SK-N-SH (cell line): ENCODE results near the gene MYOT. TPM values are rescaled to one million over a fixed set of nuclear protein-coding genes. Genes with fewer than 3 reads are reported as not detected.
A peak's percentile ranks its signal among the peaks of the same experiment; 100 is the strongest.

Experiments
- CTCF ChIA-PET: fragments of 300-600, 350-600 bp; formaldehyde crosslinking; extraction: SDS; loops from one replicate; lab custom pipeline; 2021; lab: Yijun Ruan, JAX
- POLR2A ChIA-PET: fragments of 350-600 bp; sonication (Branson Sonifier 250); formaldehyde crosslinking; extraction: SDS; loops from one replicate; lab custom pipeline; 2020; ENCODE audit warnings: antibody characterized with exemption, inconsistent platforms; lab: Yijun Ruan, JAX
- DNase-seq: peaks from one replicate; pipeline ENCODE4 v3.0.0; 2012
- H2AFZ ChIP-seq: fragments of 200-600 bp; sonication (generic); 2 replicates; pipeline ENCODE4 v1.8.1; 2016; ENCODE audit warnings: antibody characterized with exemption, mild to moderate bottlenecking, low read depth
- H3F3A ChIP-seq: fragments of 200-600 bp; sonication (generic); replicated peaks from 2 replicates; pipeline ENCODE3; 2016; ENCODE audit warnings: antibody characterized with exemption, mild to moderate bottlenecking; ENCODE audit not compliant: insufficient read depth
- H3K27ac ChIP-seq, 2 experiments: fragments of 200-500 bp in 1 of 2; fragments of 200-600 bp in 1 of 2; sonication (Bioruptor generic) in 1 of 2; sonication (generic), shearing (Covaris generic) in 1 of 2; 2 replicates each; pipeline versions ENCODE4 v1.5.1 to v1.6.1; 2014 to 2016; ENCODE audit warnings: low read depth in 2 of 2, inconsistent platforms in 1 of 2, low read length in 1 of 2, mild to moderate bottlenecking in 1 of 2, mixed read lengths in 1 of 2
- H3K27me3 ChIP-seq: fragments of 200-600 bp; sonication (generic), shearing (Covaris generic); 2 replicates; pipeline ENCODE4 v1.6.1; 2016; ENCODE audit warnings: mixed run types; ENCODE audit not compliant: insufficient read depth
- H3K36me3 ChIP-seq, 2 experiments: fragments of 200-500 bp in 1 of 2; fragments of 200-600 bp in 1 of 2; sonication (Bioruptor generic) in 1 of 2; sonication (generic) in 1 of 2; replicated peaks in 1 of 2; 2 replicates each; pipeline versions ENCODE3 to v1.5.1; 2014 to 2016; ENCODE audit warnings: low read length in 1 of 2, mild to moderate bottlenecking in 1 of 2; ENCODE audit not compliant: insufficient read depth in 2 of 2, control insufficient read depth in 1 of 2
- H3K4me1 ChIP-seq, 2 experiments: fragments of 200-500 bp in 1 of 2; fragments of 200-600 bp in 1 of 2; sonication (Bioruptor generic) in 1 of 2; sonication (generic), shearing (Covaris generic) in 1 of 2; 2 replicates each; pipeline versions ENCODE4 v1.5.1 to v1.6.1; 2014 to 2016; ENCODE audit warnings: low read depth in 1 of 2, low read length in 1 of 2, mixed run types in 1 of 2; ENCODE audit not compliant: insufficient read depth in 2 of 2, control insufficient read depth in 1 of 2
- H3K4me2 ChIP-seq: fragments of 200-600 bp; sonication (generic), shearing (Covaris generic); 2 replicates; pipeline ENCODE4 v1.6.1; 2017; ENCODE audit warnings: mixed run types
- H3K4me3 ChIP-seq, 2 experiments: fragments of 200-500 bp in 1 of 2; fragments of 200-600 bp in 1 of 2; sonication (Bioruptor generic) in 1 of 2; sonication (generic), shearing (Covaris generic) in 1 of 2; 2 replicates each; pipeline versions ENCODE4 v1.5.1 to v1.8.1; 2014 to 2016; ENCODE audit warnings: low read depth in 2 of 2, inconsistent platforms in 1 of 2, low read length in 1 of 2, mild to moderate bottlenecking in 1 of 2, mixed read lengths in 1 of 2, moderate library complexity in 1 of 2
- H3K79me2 ChIP-seq: fragments of 200-600 bp; sonication (generic); 2 replicates; pipeline ENCODE4 v1.8.1; 2017; ENCODE audit warnings: mild to moderate bottlenecking; ENCODE audit not compliant: insufficient read depth
- H3K9ac ChIP-seq: fragments of 200-600 bp; sonication (generic); 2 replicates; pipeline ENCODE4 v1.6.1; 2017; ENCODE audit warnings: mixed run types
- H3K9me2 ChIP-seq: fragments of 200-600 bp; sonication (generic); 2 replicates; pipeline ENCODE4 v1.6.1; 2017; ENCODE audit warnings: mixed run types
- H3K9me3 ChIP-seq: fragments of 200-600 bp; sonication (generic); 2 replicates; pipeline ENCODE4 v1.6.1; 2017; ENCODE audit warnings: mixed run types, mild to moderate bottlenecking, moderate library complexity
- H4K20me1 ChIP-seq: fragments of 200-600 bp; sonication (generic); 2 replicates; pipeline ENCODE4 v1.6.1; 2017; ENCODE audit warnings: mild to moderate bottlenecking, mixed run types; ENCODE audit not compliant: insufficient read depth
- CHD2 ChIP-seq: fragments of 150-350 bp; IDR thresholded peaks from 2 replicates; pipeline ENCODE4 v1.6.1; 2018; ENCODE audit warnings: low read length; ENCODE audit not compliant: partially characterized antibody
- ELF1 ChIP-seq: IDR thresholded peaks from 2 replicates; pipeline ENCODE4 v1.4.0; 2012
- EP300 ChIP-seq, 2 experiments: IDR thresholded peaks; 2 replicates each; pipeline versions ENCODE4 v1.4.0 to v1.6.1; 2012; ENCODE audit warnings: borderline replicate concordance in 1 of 2, low read depth in 1 of 2, low read length in 1 of 2
- EZH2phosphoT487 ChIP-seq: fragments of 200-600 bp; sonication (generic); IDR thresholded peaks from 2 replicates; pipeline ENCODE4 v1.6.1; 2017; ENCODE audit warnings: low read depth, mixed run types, mild to moderate bottlenecking, antibody characterized with exemption, moderate library complexity, borderline replicate concordance
- FOXJ3 ChIP-seq: sonication (generic); formaldehyde crosslinking; IDR thresholded peaks from 2 replicates; pipeline ENCODE4 v1.5.1; 2020; ENCODE audit warnings: mild to moderate bottlenecking, missing genetic modification reagents
- FOXM1 ChIP-seq: IDR thresholded peaks from 2 replicates; pipeline ENCODE4 v1.4.0; 2012; ENCODE audit warnings: low read depth, mild to moderate bottlenecking
- GABPA ChIP-seq: IDR thresholded peaks from 2 replicates; pipeline ENCODE4 v1.4.0; 2012; ENCODE audit warnings: low read depth, mild to moderate bottlenecking
- GATA2 ChIP-seq: sonication (generic); formaldehyde crosslinking; IDR thresholded peaks from 2 replicates; pipeline ENCODE4 v1.5.0; 2020; ENCODE audit warnings: mild to moderate bottlenecking, missing genetic modification reagents
- JUND ChIP-seq: IDR thresholded peaks from 2 replicates; pipeline ENCODE4 v1.4.0; 2012
- MEF2A ChIP-seq: IDR thresholded peaks from 2 replicates; pipeline ENCODE4 v1.4.0; 2012; ENCODE audit warnings: low read depth, borderline replicate concordance
- NRF1 ChIP-seq: IDR thresholded peaks from 2 replicates; pipeline ENCODE4 v1.6.1; 2012; ENCODE audit warnings: low read depth, mild to moderate bottlenecking, low read length
- RAD21 ChIP-seq: IDR thresholded peaks from 2 replicates; pipeline ENCODE4 v1.6.1; 2012; ENCODE audit warnings: mild to moderate bottlenecking, low read length
- RFX5 ChIP-seq: IDR thresholded peaks from 2 replicates; pipeline ENCODE4 v1.6.1; 2012; ENCODE audit warnings: mild to moderate bottlenecking, improper control_type of control experiment, low read length
- RXRA ChIP-seq: IDR thresholded peaks from 2 replicates; pipeline ENCODE4 v1.4.0; 2012; ENCODE audit warnings: low read depth, mild to moderate bottlenecking, borderline replicate concordance
- SIN3A ChIP-seq: IDR thresholded peaks from 2 replicates; pipeline ENCODE4 v1.6.1; 2012; ENCODE audit warnings: low read depth, mild to moderate bottlenecking, low read length, moderate library complexity, borderline replicate concordance
- SMC3 ChIP-seq: IDR thresholded peaks from 2 replicates; pipeline ENCODE4 v1.6.1; 2012; ENCODE audit warnings: low read depth, low read length, improper control_type of control experiment
- TAF1 ChIP-seq: IDR thresholded peaks from 2 replicates; pipeline ENCODE4 v1.6.1; 2012; ENCODE audit warnings: low read depth, mild to moderate bottlenecking, low read length, moderate library complexity, borderline replicate concordance
- TEAD4 ChIP-seq: IDR thresholded peaks from 2 replicates; pipeline ENCODE4 v1.4.0; 2012; ENCODE audit warnings: mild to moderate bottlenecking, borderline replicate concordance; ENCODE audit not compliant: insufficient read depth
- USF1 ChIP-seq: IDR thresholded peaks from 2 replicates; pipeline ENCODE4 v1.4.0; 2012; ENCODE audit warnings: low read depth, borderline replicate concordance
- WGBS: methylation state at CpG from one replicate; pipeline ENCODE4 v1.1.6; 2017; ENCODE audit warnings: low lambda C conversion rate; 5-methylcytosine and 5-hydroxymethylcytosine counted together
- polyA plus RNA-seq, 3 experiments: library from polyadenylated mRNA; depleted of rRNA; stranded (reverse); fragments of >200 nt; gene quantifications; 2 replicates each; pipeline ENCODE4 v1.2.3, GENCODE V29; 2012
- TF ChIP-seq, protein P1 (sequence below): fragments of 200-600 bp; sonication (generic); IDR thresholded peaks from 2 replicates; pipeline ENCODE4 v1.6.1; 2017; ENCODE audit warnings: antibody characterized with exemption, mild to moderate bottlenecking, moderate library complexity
- TF ChIP-seq, protein P2 (sequence below): fragments of 150-350 bp; IDR thresholded peaks from 2 replicates; pipeline ENCODE4 v1.6.1; 2017; ENCODE audit warnings: antibody characterized with exemption, low read length, low read depth, borderline replicate concordance
- TF ChIP-seq, protein P3 (sequence below): fragments of 150-350 bp; IDR thresholded peaks from 2 replicates; pipeline ENCODE4 v1.6.1; 2016; ENCODE audit warnings: mild to moderate bottlenecking, low read depth, low read length
- TF ChIP-seq, protein P4 (sequence below): IDR thresholded peaks from 2 replicates; pipeline ENCODE4 v1.4.0; 2012; ENCODE audit warnings: low read depth
- TF ChIP-seq, protein P5 (sequence below): IDR thresholded peaks from 2 replicates; pipeline ENCODE4; 2012

Gene MYOT
- polyA plus RNA-seq, 1 of the 3 experiments (the other 2 are of a cell fraction) = 0.02 TPM

DNA sequence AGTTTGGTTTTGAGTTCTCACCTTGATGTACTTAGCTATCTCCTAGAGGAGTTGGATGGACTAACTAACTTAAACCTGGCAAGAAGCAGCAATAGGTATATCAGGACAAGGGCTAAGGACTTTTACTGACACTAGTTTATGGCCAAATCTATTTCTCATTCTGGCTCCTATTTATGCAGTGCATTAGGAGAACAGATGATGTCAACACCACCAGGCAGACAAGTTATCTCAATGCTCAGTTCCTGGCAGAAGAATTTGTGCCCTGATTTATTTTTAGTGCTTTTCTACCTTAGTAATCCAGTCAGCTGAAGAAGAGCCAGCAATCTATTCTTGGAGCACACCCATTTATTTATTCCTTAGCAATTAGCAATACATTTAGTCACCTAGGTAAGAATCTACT is 30.7 kb upstream of the MYOT start (continued):
- TF ChIP-seq, protein P1, sequence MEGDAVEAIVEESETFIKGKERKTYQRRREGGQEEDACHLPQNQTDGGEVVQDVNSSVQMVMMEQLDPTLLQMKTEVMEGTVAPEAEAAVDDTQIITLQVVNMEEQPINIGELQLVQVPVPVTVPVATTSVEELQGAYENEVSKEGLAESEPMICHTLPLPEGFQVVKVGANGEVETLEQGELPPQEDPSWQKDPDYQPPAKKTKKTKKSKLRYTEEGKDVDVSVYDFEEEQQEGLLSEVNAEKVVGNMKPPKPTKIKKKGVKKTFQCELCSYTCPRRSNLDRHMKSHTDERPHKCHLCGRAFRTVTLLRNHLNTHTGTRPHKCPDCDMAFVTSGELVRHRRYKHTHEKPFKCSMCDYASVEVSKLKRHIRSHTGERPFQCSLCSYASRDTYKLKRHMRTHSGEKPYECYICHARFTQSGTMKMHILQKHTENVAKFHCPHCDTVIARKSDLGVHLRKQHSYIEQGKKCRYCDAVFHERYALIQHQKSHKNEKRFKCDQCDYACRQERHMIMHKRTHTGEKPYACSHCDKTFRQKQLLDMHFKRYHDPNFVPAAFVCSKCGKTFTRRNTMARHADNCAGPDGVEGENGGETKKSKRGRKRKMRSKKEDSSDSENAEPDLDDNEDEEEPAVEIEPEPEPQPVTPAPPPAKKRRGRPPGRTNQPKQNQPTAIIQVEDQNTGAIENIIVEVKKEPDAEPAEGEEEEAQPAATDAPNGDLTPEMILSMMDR = no peak
- TF ChIP-seq EP300 (IDR thresholded peaks at IDR 0.05; ENCODE audit: borderline replicate concordance in 1 of 2, low read depth in 1 of 2, low read length in 1 of 2) = peak in 1 of 2 experiments; percentile 58; a peak in 2 of 4 replicates
- TF ChIP-seq TEAD4 = 0 out of 2 replicates have a peak, but pooled peaks have one; percentile 14
- TF ChIP-seq GABPA = no peak
- no peak for TF ChIP-seq NRF1
- no peak for TF ChIP-seq GATA2 (CRISPR knock-in tag)
- no peak for TF ChIP-seq SMC3
- TF ChIP-seq, protein P2, sequence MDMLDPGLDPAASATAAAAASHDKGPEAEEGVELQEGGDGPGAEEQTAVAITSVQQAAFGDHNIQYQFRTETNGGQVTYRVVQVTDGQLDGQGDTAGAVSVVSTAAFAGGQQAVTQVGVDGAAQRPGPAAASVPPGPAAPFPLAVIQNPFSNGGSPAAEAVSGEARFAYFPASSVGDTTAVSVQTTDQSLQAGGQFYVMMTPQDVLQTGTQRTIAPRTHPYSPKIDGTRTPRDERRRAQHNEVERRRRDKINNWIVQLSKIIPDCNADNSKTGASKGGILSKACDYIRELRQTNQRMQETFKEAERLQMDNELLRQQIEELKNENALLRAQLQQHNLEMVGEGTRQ = no peak
- no peak for TF ChIP-seq EZH2phosphoT487
- TF ChIP-seq FOXJ3 (CRISPR knock-in tag) = no peak
- no peak for TF ChIP-seq SIN3A
- TF ChIP-seq RFX5 = no peak
- TF ChIP-seq, protein P3, sequence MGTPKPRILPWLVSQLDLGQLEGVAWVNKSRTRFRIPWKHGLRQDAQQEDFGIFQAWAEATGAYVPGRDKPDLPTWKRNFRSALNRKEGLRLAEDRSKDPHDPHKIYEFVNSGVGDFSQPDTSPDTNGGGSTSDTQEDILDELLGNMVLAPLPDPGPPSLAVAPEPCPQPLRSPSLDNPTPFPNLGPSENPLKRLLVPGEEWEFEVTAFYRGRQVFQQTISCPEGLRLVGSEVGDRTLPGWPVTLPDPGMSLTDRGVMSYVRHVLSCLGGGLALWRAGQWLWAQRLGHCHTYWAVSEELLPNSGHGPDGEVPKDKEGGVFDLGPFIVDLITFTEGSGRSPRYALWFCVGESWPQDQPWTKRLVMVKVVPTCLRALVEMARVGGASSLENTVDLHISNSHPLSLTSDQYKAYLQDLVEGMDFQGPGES = no peak

DNA sequence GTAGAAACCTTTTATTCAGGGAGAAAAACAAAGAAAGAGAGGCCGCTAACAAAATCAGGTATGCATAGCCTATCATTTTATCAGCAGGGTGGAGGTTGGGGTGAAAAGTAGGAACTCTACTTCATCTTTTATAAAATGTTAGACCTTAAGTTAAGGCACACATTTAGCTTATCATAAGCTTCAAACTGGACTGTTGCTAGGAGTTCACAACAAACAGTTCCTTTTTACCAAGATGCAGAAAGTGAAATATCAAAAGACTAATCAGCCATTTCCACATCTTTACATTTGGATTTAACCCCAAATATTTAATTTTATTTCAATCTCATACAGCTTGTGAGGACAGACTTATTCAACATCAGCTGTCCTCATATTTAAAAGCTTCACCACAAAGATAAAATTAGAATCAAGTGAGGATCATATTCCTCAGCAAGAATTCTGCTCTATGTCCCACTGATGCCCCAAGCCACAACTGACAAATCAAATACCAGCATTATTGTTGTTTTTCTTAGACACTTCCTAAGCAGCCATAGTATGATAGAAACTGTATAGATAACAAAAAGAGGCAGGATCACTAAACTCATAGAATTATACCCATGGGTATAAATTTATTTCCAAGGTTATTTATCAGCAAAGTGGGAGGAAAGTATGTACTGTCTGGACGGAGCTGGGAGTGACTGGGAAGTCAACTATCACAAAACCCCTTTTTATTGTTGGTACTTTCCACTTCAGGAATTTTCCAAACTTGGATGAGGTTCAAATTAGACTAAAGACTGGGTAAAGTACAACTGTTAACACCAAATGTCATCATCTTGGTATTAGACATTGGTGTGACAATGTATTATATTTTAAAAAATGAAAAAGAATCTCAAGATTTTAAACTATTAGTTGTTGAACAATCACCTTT is 29.9 kb upstream of the MYOT start:
- WGBS = 80% methylated on average over 2 of the region's 2 CpGs
- Histone ChIP-seq H3F3A (peaks cover 14% of the 10 kb centered on the region), H3K9me2 (no peaks in the 10 kb centered on the region), H3K4me1 (peaks cover 3 to 32% of the 10 kb centered on the region in 2 experiments; a peak in 3 of 4 replicates), H3K9ac (no peak overlapping the region), H3K4me3 (no peak overlapping the region), H4K20me1 (no peaks in the 10 kb centered on the region), H3K4me2 (peak overlapping the region; percentile 37; the same call in 1 of the 2 replicates), H3K27me3 (no peaks in the 10 kb centered on the region), H3K79me2 (no peaks in the 10 kb centered on the region), H3K9me3 (no peaks in the 10 kb centered on the region), H3K36me3 (no peaks in the 10 kb centered on the region), H2AFZ (no peak overlapping the region), H3K27ac (peak overlapping the region; percentile 68 to 82; a peak in 3 of 4 replicates)
- CTCF ChIA-PET = interaction anchor here (0.9 to 3.0 kb wide), 4 partner anchors 12 to 208 kb away, joined by 3 to 13 read pairs (median 4); no protein-coding TSS in a partner anchor
- POLR2A ChIA-PET = no interaction called here
- DNase-seq = no peak
- TF ChIP-seq JUND (0 out of 2 replicates have a peak, but pooled peaks have one; percentile 15), TAF1 (no peak), SIN3A (no peak), TEAD4 (peak; percentile 36; the same call in 1 of the 2 replicates), USF1 (no peak), RXRA (no peak), ELF1 (no peak), EP300 (IDR thresholded peaks at IDR 0.05; ENCODE audit: borderline replicate concordance in 1 of 2, low read depth in 1 of 2, low read length in 1 of 2) (peak; percentile 33 to 64; a peak in 2 of 4 replicates), GATA2 (CRISPR knock-in tag) (no peak), FOXM1 (no peak), RAD21 (no peak), MEF2A (peak; percentile 56; the same call in 1 of the 2 replicates), NRF1 (no peak), SMC3 (no peak), CHD2 (no peak)
- TF ChIP-seq, protein P4, sequence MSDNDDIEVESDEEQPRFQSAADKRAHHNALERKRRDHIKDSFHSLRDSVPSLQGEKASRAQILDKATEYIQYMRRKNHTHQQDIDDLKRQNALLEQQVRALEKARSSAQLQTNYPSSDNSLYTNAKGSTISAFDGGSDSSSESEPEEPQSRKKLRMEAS = no peak
- TF ChIP-seq, protein P5, sequence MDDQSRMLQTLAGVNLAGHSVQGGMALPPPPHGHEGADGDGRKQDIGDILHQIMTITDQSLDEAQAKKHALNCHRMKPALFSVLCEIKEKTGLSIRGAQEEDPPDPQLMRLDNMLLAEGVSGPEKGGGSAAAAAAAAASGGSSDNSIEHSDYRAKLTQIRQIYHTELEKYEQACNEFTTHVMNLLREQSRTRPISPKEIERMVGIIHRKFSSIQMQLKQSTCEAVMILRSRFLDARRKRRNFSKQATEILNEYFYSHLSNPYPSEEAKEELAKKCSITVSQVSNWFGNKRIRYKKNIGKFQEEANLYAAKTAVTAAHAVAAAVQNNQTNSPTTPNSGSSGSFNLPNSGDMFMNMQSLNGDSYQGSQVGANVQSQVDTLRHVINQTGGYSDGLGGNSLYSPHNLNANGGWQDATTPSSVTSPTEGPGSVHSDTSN = peak; percentile 68
